CD4-positive, alpha-beta T cell treated with Interleukin-17A for 4 hours (primary cell): Measurements from ENCODE around the gene KCTD10.
A peak's percentile ranks its signal among the peaks of the same experiment; 100 is the strongest.

Experiments
- DNase-seq: peaks from one replicate; pipeline ENCODE4 v3.0.0-alpha.2; 2020; ENCODE audit warnings: mixed read lengths

KCTD10 gene, protein sequence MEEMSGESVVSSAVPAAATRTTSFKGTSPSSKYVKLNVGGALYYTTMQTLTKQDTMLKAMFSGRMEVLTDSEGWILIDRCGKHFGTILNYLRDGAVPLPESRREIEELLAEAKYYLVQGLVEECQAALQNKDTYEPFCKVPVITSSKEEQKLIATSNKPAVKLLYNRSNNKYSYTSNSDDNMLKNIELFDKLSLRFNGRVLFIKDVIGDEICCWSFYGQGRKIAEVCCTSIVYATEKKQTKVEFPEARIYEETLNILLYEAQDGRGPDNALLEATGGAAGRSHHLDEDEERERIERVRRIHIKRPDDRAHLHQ

DNA sequence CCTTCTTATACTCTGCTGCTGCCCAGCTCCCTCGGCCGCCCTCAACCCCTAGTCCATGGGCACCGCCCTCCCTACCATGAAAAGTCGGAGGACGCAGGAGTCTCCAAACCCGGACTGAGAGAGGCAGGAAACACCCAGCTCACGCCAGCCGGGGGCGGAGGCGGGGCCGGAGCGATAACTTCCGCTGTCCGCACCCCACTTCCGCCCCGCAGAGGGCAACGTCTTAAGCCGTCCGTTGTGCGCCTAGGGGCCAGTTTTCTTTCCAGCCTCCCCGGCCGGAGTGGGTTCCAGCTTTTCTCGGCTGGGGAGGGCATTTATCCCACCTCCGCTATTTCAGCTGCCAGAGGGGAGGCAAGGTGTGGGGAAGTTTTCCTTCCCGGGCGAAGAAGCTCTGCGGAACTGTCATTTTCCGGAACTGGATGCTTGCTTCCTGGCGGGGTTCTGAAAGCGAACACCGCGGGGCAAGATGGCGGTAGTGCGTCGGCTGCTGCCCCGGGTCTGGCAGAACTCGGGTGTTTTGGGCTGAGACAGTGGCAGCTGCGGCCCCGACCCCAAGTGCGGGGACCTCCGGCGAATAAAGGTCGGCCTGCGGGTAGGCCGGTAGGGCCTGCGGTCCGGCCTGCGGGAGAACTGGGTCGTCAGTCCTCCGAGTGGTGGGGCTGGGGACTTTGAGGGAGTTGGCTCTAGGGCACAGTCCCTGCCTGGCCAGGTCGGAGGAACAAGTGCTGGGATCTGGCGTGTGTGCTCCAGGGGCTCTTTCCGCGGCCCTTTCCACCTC is at the start of gene KCTD10, which contains the start of gene UBE3B:
KCTD10 (minus strand) TSS at position 116 of the 778 bp plus-strand sequence; CDS start at position 78, 38 bp downstream.
UBE3B (plus strand) TSS at position 450 of the 778 bp plus-strand sequence. CDS start 5,918 bp downstream, outside the sequence.
- DNase-seq = peak; percentile 90

DNA sequence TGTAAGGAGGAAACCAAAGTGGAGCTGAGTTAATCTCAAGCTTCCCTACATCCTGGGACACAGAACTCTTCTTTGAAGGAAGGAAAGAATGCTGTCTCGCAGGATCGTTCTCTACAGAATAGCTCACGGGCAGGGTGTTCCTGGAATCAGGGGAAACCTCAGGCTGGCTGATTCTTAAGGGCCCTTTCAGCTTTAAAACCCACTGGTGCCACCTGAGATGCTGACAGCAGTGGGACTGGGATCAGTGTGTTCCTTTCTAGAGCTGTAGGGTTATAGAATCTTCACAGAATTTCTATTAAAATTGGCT is 48.1 kb upstream of the KCTD10 start:
- no peak for DNase-seq

DNA sequence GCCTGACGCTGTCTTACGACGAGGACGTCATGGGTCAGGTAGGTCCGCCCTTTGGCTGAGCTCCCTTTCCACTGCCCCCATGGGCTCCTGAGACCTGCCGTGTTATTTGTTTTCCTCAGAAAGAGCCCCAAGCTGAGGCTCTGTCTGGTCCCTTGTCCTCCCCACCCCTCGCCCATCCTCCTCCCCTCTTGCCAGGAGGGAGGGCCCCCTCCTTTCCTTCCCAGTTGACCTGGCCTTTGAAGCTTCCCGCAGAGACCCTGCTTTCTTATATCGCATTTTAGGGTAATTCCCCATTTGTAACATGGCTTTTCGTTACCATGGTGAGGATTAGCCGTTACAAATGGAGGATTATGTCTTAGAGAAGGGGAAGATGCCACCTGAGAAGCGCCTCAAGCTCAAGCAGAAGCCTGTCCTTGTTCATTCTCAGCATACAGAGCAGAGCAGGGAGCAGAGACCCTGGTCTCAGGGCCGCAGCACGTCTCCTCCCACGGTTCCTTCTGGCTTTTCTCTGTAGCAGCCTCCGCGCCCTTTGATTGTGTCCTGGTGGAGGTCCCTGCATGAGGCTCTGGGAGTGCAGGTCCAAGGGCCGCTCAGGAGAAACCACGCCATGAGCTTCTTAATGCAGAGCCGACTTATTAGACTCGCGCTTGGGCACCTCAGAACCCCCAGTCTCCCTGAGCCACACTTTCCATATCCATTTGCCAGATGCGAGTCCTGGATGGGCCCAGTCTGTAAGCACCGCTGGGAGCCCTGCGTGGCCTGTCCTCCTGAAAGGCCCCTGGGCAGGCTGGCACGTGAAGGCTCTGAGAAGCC is 47.6 kb upstream of the KCTD10 start:
- DNase-seq = no peak

DNA sequence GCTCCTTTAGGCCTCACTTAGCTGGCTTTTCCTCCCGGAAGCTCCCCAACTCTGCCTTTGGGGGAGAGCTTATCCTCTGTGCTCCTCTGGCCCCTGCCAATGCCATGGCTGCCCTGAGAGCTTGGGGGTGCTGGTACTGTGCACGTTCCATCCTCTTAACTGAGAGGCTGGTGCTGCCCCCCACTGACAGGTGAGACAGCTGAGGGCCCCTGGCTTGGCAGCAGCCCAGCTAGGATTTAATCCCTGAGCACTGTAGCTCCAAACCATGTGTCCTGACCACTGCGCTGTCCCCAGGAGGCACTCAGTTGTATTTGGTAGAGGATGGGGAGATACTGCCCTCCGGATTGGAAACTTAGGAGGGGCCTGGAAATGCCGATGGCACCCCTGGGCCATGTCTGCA is 46.4 kb upstream of the KCTD10 start:
- no peak for DNase-seq

DNA sequence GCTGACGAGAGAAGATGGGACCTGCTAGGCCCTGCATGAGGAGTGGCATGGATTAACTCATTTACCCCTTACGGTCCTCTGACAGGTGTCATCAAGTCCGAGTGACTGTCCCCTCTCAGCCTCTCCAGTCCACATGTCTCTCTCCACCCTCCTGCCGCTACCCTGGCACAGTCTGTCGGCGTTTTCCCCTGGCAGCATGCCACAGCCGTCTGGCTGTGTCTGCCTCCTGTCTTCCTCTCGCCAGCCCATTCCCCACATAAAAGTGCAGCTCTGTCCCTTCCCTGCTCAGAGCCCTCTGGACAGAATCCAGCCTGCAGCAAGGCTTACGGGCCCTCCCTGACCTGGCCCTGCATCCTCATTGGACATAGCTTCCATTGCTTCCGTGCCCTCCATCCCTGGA is 46.0 kb upstream of the KCTD10 start:
- no peak for DNase-seq

DNA sequence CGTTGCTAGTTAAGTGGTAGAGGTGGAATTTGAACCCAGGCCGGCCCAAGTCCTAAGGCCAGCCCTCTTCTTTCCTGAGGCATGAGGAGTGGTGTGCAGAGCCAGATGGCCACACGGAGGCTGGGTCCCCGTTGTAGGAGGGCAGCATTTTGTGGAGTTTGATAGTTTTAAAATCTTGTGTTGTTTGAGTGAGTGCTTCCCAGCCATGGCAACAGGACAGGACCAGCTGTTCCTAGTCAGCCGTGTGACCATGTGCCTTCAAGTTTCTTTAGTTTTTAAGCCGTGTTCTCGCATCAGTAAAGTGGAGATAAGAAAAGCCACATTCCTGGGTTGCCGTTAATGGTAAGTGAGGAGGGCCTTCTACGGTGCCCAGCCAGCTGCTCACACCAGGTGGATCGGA is 44.7 kb upstream of the KCTD10 start:
- no peak for DNase-seq

DNA sequence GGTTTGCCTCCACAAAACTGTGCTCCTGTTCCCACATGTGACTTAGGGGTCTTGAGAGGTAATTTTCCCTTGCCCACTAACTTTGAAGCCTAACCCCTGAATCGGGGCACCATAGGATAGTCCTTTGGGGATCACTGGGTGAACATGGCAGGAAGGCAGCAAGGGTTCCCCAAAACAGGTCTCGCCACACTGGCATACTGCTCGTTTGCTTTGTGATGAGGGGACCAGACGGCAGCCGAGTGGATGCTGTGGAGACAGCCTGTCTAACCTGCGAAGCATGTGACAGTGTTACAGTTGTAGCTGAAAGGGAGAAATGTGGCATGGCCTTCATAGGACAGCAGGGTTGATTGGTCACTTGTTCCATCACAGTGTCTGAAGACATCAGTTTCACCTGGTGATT is 42.7 kb upstream of the KCTD10 start:
- DNase-seq = no peak

DNA sequence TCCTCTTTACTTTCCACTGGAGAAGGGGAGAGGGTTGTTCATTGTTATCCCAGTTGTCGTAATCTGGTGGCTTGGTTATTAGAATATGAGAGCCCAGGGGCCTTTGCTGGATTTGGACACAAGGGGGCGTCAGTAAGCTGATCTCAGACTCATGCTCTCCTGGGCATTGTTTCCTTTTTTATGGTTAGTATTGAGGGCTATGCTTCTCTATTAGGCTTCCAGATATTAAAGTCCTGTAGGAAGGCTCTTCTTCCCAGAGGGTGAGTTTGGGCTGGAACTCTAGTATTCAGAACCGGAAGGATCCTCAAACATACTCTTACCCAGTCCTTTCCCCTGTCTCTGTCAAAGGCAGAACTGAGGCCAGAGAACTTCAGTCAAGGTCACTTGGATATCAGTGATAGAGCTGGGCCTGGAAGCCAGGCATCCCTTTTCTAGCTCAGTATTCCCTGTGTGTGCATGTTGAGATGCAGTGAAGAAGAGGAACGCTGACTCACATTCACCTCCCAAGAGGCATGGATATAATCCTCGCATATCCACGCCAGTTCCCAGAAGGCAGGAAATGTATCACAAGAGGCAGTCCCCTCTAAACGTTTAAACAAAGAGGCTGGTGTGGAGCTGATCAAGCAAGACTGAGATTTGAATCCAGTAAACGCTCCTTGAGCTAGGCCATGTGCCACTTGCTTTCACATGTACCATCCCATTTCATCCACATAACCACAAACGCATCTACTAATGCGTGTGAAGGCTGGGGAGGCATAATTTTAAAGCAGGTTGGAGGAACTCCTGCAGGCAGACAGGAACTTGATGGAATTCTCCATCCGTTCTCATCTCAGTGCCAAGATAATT is 41.9 kb upstream of the KCTD10 start:
- peak; percentile 67 for DNase-seq

DNA sequence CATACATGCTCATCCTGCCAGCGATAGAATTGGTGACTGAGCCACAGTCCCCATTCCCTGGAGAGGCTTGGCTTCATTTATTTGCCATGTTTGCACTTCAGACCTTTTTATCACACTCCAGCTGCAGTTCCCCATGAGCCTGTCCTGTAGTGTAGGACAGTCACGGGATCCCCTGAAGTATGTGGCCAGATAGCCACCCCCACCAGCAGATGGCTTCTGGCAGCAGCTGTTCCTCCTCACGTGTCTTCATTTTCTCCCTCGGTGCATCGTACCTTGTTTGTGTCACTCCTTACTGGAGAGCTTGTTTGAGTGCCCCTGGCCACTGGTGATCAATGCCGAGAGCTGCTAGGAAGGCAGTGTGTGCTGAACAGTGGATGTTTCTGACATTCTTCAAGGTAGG is 40.5 kb upstream of the KCTD10 start:
- no peak for DNase-seq

DNA sequence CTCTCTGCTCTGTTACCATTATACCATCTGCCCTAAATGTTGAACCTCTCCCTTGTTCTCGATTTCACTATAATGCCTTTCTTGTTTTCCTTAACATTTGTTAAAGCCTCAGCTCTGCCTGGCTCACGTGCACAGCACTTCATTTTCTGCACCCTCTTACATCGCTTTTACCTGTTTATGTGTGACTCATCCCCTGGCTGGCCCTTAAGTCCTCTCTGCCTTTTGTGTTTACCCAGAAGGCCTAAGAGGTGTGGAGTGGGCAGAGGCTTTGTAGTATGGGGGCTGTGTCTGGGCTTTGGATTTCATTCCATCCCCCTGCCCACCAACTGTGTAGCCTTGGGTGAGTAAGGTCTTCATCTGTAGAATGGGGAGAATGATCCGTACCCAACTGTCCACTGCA is 36.9 kb upstream of the KCTD10 start:
- DNase-seq = no peak

DNA sequence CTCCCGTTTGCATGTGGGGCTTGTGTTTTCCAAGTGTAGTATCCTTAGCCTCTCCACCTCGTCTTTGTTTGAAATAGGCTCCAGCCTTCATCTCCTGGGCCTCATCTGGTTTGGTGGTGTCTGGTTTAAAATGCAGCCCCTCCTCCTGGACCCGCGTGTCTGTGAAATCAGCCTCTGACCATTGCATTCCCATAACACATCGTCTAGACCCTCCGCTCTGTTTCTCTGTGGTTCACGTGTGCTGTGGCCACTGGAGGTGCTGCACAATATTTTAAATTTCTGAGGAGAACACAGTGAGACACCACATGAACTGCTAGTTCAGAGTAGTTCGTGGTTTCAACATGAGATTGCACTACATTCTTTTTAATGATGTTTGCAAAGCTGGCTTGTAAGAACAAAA is 36.0 kb upstream of the KCTD10 start:
- no peak for DNase-seq

DNA sequence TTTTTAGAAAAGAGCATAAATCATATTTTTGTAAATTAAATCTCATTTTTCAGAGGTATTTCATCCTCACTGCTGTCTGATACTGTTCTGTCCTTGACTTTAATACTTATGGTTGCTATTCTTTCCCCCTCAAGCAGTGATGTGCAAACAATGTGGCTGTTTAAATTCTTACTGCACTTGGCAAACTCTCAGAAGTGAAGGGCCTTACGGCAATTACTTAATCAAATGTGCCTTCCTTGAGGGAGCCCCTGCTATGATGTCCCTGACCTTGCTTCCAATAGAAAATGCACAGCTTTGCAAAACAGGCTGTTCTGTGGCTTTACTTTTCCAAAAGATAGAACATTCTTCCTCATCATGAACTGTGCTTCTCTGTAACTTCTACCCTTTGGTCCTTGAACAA is 35.5 kb upstream of the KCTD10 start:
- DNase-seq = no peak

DNA sequence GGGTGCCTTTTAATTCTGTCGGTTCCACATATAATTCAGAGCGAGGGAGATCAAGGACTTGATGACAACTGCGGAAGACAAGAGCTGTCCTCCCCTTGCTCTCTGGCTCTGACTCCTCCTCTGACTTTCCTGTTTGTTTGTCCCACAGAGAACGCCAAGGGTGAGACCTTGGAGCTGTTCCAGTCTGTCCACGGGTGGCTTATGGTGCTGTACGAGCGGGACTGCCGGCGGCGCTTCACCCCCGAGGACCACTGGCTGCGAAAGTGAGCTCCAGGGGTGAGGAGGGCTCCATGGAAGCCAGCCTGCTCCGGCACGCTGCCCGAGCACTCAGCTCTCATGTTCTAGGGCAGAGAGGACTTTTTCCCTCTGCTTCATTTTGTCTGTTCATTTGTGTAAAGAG is 33.1 kb upstream of the KCTD10 start:
- no peak for DNase-seq

DNA sequence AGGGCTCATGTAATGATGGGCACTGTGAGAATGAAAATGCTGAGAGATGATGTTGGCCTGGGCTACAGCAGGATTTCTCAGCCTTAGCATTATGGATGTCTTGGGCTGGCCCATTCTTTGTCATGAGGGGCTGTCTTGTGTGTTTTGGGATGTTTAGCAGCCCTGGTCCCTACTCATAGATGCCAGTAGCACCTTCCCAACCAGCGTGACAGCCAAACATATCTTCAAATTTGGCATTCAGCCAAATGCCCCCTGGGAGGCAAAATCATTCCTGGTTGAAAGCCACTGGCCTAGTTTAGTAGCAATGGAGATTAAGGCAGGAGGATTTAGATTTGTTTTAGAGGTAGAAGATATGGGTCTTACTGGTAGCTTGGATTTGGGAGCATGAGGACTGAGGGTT is 27.0 kb upstream of the KCTD10 start:
- DNase-seq = no peak

DNA sequence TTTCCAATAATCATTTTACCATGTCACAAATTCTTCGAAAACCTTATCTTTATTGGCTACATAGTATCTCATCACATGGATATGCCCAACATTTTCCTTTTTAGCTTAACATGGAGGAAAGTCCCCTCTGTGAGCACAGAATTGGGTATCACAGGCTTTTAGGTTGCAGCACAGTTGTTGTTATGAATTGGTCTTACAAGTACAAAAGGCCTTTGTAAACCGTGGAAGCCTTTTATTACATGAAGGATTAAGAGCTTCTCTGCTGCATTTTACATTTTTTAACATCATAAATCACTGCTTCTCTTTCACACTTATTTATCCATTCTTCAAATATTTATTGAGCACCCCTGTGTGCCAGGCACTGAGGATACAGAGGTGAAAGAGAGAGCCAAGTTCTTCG is 26.5 kb upstream of the KCTD10 start:
- no peak for DNase-seq

DNA sequence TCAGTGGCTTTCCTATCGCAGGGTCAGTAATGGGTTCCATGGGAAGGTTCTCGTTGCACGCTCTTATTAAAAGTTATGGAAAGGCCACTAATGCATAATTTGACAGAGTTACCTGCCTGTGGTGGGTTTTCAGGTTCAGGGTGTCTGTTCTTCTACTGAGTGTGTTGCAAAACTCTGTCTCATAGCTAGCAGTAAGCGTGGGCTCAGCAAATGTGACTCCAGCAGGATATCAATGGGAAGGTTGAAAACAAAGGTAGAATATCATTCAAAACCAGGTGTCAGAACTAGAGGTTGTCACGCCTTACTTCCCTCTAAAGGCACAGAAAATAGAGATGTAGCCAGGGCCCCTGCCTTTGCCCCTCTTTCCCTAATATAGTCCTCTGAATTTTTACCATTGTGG is 25.2 kb upstream of the KCTD10 start:
- no peak for DNase-seq

DNA sequence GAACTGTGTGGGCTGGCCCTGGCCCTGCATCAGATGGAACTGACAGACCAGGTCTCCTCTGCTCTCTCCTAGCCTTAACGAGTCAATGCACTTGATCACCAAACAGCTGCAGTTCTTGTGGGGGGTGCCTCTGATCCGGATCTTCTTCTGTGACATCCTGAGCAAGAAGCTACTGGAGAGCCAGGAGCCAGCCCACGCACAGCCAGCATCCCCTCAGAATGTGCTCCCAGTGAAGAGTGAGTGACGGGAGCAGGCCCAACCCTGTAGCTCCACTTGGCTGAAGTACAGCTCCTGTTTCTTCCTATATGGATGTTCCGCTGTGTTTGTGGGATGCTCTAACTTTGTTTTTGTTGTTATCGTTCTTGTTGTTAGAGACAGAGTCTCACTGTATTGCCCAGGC is 24.2 kb upstream of the KCTD10 start:
- no peak for DNase-seq

DNA sequence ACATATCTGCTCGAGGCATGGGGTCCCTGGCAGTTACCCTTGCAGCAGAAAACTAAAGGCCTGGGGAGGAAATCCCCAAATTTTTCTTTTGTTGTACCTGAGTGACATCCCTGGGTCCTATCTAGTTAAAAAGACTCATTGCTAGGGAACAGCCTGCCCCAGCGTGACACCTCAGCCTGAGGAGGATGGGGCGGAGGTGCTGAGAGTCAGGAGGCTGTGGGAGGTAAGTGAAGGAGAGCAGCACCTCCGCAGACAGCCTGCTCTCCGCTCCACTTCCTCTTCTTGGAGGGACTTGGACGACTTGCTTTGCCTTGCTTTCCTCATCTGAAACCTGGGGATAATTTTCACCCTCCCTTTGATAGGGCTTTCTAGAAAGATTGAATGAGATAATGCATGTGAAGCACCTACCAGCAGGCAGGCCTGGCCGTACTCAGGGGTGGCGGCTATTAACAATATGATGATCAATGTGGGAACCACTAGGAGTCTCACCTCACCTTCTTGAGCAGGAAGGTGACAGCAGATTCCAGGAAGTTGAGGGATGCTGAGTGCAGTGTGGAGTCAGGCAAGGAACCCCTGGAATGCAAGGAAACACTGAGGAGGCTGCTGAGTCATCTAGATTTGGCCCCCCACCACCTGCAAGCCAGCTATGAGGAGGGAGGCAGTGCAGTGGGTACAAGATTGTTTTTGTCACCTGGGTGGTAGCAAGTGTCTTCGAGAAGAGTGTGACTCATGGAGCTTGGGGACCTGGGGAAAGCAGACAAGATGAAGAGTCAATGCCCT is 23.5 kb upstream of the KCTD10 start:
- DNase-seq = no peak

DNA sequence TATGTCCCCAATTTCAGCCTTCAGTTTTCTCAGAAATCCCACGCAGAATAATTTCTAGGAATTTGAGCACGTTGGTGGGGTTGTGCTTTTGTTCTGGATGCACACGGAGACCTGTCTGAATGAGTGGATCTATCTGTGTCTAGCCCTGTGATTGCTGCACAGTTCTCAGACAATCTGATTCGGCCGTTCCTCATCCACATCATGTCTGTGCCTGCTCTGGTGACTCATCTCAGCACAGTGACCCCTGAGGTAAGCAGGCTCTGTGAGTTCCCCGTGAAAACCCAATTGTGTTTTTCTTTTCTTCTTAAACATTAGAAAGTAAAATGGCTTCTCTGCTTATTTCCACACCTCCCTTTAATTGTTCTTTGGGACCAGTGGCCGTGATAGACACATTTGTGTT is 20.6 kb upstream of the KCTD10 start:
- no peak for DNase-seq

DNA sequence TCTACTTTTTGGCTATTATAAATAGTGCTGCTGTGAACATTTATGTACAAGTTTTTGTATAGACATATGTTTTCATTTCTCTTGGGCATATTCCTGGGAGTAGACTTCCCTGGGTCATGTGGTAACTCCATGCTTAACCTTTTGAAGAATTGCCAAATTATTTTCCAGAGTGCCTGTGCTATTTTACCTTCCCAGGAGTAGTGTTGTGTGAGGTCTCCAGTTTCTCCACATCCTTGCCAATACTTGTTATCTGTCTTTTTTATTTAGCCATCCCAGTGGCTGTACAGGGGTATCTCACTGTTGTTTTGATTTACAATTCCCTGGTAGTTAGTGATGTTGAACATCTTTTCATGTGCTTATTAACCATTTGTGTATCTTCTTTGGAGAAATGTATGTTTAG is 19.2 kb upstream of the KCTD10 start:
- no peak for DNase-seq

DNA sequence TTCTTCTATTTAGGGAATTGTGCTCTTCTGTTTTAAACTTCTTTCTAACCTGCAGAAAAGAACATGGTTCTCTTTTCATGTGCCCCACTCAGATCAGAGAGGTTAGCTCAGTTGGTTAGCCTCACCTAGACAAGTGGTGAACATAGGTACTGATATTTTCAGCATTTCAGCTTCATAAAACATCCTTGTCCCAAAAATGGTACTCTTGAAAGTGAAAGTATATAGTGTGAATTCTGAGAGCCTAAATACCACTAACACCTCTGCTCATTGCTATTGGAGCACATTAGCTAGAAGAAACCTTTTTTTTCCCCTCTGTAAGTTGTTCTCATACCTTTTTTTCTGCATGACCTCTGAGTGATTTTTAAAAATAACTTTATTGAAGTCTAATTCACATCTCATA is 17.9 kb upstream of the KCTD10 start:
- DNase-seq = no peak

DNA sequence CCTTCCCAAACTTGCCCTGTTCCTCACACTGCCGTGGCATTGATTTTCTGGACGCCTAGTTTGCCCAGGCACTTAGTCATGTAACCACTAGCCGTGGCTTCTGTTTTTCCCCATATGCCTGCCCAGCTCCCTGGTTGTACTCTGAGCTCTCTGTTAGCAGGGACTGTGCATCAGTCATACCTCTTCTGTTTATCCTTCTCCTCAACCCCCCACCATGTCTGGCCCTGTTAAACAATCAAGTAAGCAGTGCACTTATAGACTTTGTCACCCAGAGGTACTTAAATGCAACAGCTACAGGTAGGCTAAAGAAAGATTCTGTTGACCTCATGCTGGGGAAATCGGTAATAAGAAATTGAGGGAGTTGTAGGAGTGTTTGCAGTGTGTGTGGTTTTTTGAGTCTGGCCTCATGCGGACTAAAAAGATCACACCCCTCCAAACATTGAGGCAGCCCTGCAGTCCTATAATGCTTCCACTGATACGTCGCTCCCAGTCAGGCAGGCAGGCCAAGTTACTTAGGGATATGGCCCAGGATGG is 17.3 kb upstream of the KCTD10 start:
- no peak for DNase-seq
